K562 (cell line): Measurements from ENCODE around the gene ADCY1. TPM values are rescaled to one million over a fixed set of nuclear protein-coding genes. Genes with fewer than 3 reads are reported as not detected.

Experiments used
- ATAC-seq: fragments of 200-7000 bp; cut with Tn5 transposase; 3 replicates; pipeline ENCODE4 v1.9.1; 2020; ENCODE audit warnings: moderate library complexity
- BruUV-seq: library from RNA; stranded (reverse); fragments of 400-500 nt; replicated peaks from 2 replicates; lab custom pipeline; 2021; lab: Mats Ljungman, UMichigan
- CTCF ChIA-PET: fragments of 300-600 bp; formaldehyde crosslinking; extraction: SDS; loops from one replicate; lab custom pipeline; 2021; ENCODE audit warnings: low intra/inter-chr PET ratio; lab: Yijun Ruan, JAX
- POLR2A ChIA-PET: fragments of 300-600, 350-650 bp; sonication (Branson Sonifier 250); formaldehyde crosslinking; extraction: SDS; loops from one replicate; lab custom pipeline; 2021; ENCODE audit warnings: antibody characterized with exemption, inconsistent platforms; lab: Yijun Ruan, JAX
- DNase-seq, 4 experiments: peaks; one replicate each; pipeline versions ENCODE4 v3.0.0 to v3.0.0-alpha.2; 2011 to 2018; ENCODE audit warnings: low spot score in 3 of 4, mixed read lengths in 3 of 4; ENCODE audit errors: extremely low read depth in 1 of 4
- FAIRE-seq: peaks from 2 replicates; lab custom pipeline; 2011; peaks lifted over from hg19 to GRCh38; lab: Jason Lieb, UNC
- H2AFZ ChIP-seq: 2 replicates; pipeline ENCODE4 v1.6.0; 2011; ENCODE audit warnings: low read depth, low read length, control low read depth, inconsistent platforms
- H3K27ac ChIP-seq: fragments of 200-600 bp; 3 replicates; pipeline ENCODE4 v1.8.0; 2011; ENCODE audit warnings: low read depth, mild to moderate bottlenecking, control low read depth, inconsistent platforms, low read length, moderate library complexity, mixed read lengths; ENCODE audit errors: extremely low read depth
- H3K27me3 ChIP-seq, 2 experiments: fragments of 300-600 bp in 1 of 2; 2 replicates in 1 of 2; 3 replicates in 1 of 2; pipeline versions ENCODE4 v1.6.0 to v1.8.0; 2011; ENCODE audit warnings: inconsistent platforms in 2 of 2, low read length in 2 of 2, mild to moderate bottlenecking in 1 of 2, mixed read lengths in 1 of 2, moderate library complexity in 1 of 2; ENCODE audit not compliant: control insufficient read depth in 2 of 2, insufficient read depth in 2 of 2
- H3K36me3 ChIP-seq: fragments of 300-600 bp; 3 replicates; pipeline ENCODE4 v1.8.0; 2011; ENCODE audit warnings: mild to moderate bottlenecking, low read length, inconsistent platforms; ENCODE audit not compliant: control insufficient read depth, insufficient read depth
- H3K4me1 ChIP-seq, 2 experiments: fragments of 200-600 bp in 1 of 2; replicated peaks in 1 of 2; 2 replicates in 1 of 2; 3 replicates in 1 of 2; pipeline versions ENCODE4 v1.5.1 to v1.8.0; 2011; ENCODE audit warnings: inconsistent platforms in 2 of 2, low read length in 2 of 2, mild to moderate bottlenecking in 1 of 2, mixed read lengths in 1 of 2, moderate library complexity in 1 of 2; ENCODE audit not compliant: control insufficient read depth in 2 of 2, insufficient read depth in 2 of 2
- H3K4me2 ChIP-seq: 2 replicates; pipeline ENCODE4 v1.6.1; 2011; ENCODE audit warnings: low read length, control low read depth, inconsistent platforms, mixed read lengths; ENCODE audit not compliant: insufficient read depth
- H3K4me3 ChIP-seq: fragments of 200-600 bp; sonication (generic), shearing (Covaris generic); 2 replicates; pipeline ENCODE4 v1.5.1; 2016; ENCODE audit warnings: control low read depth, inconsistent platforms
- H3K79me2 ChIP-seq: fragments of 200-600 bp; 3 replicates; pipeline ENCODE4 v1.8.0; 2011; ENCODE audit warnings: low read length, inconsistent platforms; ENCODE audit not compliant: control insufficient read depth, insufficient read depth
- H3K9ac ChIP-seq, 2 experiments: 2 replicates each; pipeline versions ENCODE4 v1.6.0 to v1.6.1; 2011; ENCODE audit warnings: low read depth in 2 of 2, low read length in 2 of 2, control low read depth in 1 of 2, inconsistent platforms in 1 of 2, mild to moderate bottlenecking in 1 of 2, mixed read lengths in 1 of 2; ENCODE audit not compliant: insufficient read depth in 1 of 2
- H3K9me1 ChIP-seq: one replicate; pipeline ENCODE4 v1.6.0; 2011; ENCODE audit warnings: inconsistent platforms, mild to moderate bottlenecking, low read length, moderate library complexity; ENCODE audit not compliant: control insufficient read depth, insufficient read depth
- H3K9me3 ChIP-seq: replicated peaks from 2 replicates; pipeline ENCODE4 v1.5.1; 2011; ENCODE audit warnings: low read depth, low read length, inconsistent platforms; ENCODE audit not compliant: control insufficient read depth, insufficient read depth
- H4K20me1 ChIP-seq: replicated peaks from 2 replicates; pipeline ENCODE4 v1.6.1; 2011; ENCODE audit warnings: low read length, inconsistent platforms, mixed read lengths; ENCODE audit not compliant: control insufficient read depth, insufficient read depth
- ETS2 ChIP-seq: IDR thresholded peaks from 2 replicates; pipeline ENCODE4 v1.6.1; 2016; ENCODE audit warnings: borderline replicate concordance, missing genetic modification characterization, mild to moderate bottlenecking, moderate library complexity, missing compliant biosample characterization; ENCODE audit not compliant: poor library complexity, severe bottlenecking
- FOXJ3 ChIP-seq: sonication (generic); formaldehyde crosslinking; IDR thresholded peaks from 2 replicates; pipeline ENCODE4 v1.4.0; 2020; ENCODE audit warnings: mild to moderate bottlenecking, missing genetic modification reagents
- FOXM1 ChIP-seq, 2 experiments: fragments of 450-650 bp in 1 of 2; sonication (generic) in 1 of 2; formaldehyde crosslinking in 1 of 2; IDR thresholded peaks; 2 replicates each; pipeline versions ENCODE4 v1.6.1 to v1.9.0; 2017 to 2022; ENCODE audit warnings: low read depth in 2 of 2, mild to moderate bottlenecking in 2 of 2, missing genetic modification reagents in 1 of 2, moderate library complexity in 1 of 2
- KAT8 ChIP-seq: fragments of 450-650 bp; IDR thresholded peaks from 2 replicates; pipeline ENCODE4 v1.6.1; 2016; ENCODE audit warnings: low read depth, mild to moderate bottlenecking
- MCM2 ChIP-seq: fragments of 450-650 bp; IDR thresholded peaks from 2 replicates; pipeline ENCODE4 v1.6.1; 2017; ENCODE audit warnings: low read depth, mild to moderate bottlenecking
- MEIS2 ChIP-seq: fragments of 450-650 bp; IDR thresholded peaks from 2 replicates; pipeline ENCODE4 v1.6.1; 2014; ENCODE audit warnings: mild to moderate bottlenecking; ENCODE audit not compliant: partially characterized antibody
- MXD1 ChIP-seq: fragments of 250-450 bp; sonication (Bioruptor Pico); IDR thresholded peaks from 2 replicates; pipeline ENCODE4 v1.8.0; 2021; ENCODE audit warnings: borderline replicate concordance, mild to moderate bottlenecking, moderate library complexity; ENCODE audit not compliant: poor library complexity, severe bottlenecking
- MYC ChIP-seq, 2 experiments: fragments of 250-450 bp in 1 of 2; sonication (Bioruptor Pico) in 1 of 2; IDR thresholded peaks; 2 replicates each; pipeline versions ENCODE4 v1.5.1 to v1.6.1; 2012 to 2021; ENCODE audit warnings: low read depth in 2 of 2, borderline replicate concordance in 1 of 2, improper control_type of control experiment in 1 of 2, low read length in 1 of 2, mild to moderate bottlenecking in 1 of 2, moderate library complexity in 1 of 2
- NKRF ChIP-seq: fragments of 450-650 bp; IDR thresholded peaks from 2 replicates; pipeline ENCODE4 v1.6.1; 2016; ENCODE audit warnings: borderline replicate concordance
- NR1H2 ChIP-seq: sonication (generic); formaldehyde crosslinking; IDR thresholded peaks from 2 replicates; pipeline ENCODE4 v1.4.0; 2020; ENCODE audit warnings: mild to moderate bottlenecking, missing genetic modification reagents
- PHF20 ChIP-seq: fragments of 450-650 bp; IDR thresholded peaks from 2 replicates; pipeline ENCODE4 v1.6.1; 2018; ENCODE audit not compliant: partially characterized antibody
- POLR2B ChIP-seq: fragments of 450-650 bp; IDR thresholded peaks from 2 replicates; pipeline ENCODE4 v1.6.1; 2018; ENCODE audit warnings: low read depth; ENCODE audit not compliant: partially characterized antibody
- RUNX1 ChIP-seq: sonication (generic); IDR thresholded peaks from 2 replicates; pipeline ENCODE4 v1.6.1; 2016; ENCODE audit warnings: antibody characterized with exemption, low read depth
- SFPQ ChIP-seq: fragments of 200-400 bp; formaldehyde crosslinking; IDR thresholded peaks from 2 replicates; pipeline ENCODE4 v1.6.1; 2017; ENCODE audit warnings: mild to moderate bottlenecking, low read depth, low read length, moderate library complexity
- STAT5A ChIP-seq: IDR thresholded peaks from 2 replicates; pipeline ENCODE4 v1.6.1; 2012; ENCODE audit warnings: low read length, inconsistent platforms, borderline replicate concordance
- ZNF212 ChIP-seq: fragments of 450-650 bp; formaldehyde crosslinking; IDR thresholded peaks from 2 replicates; pipeline ENCODE4 v1.4.0; 2020; ENCODE audit warnings: mild to moderate bottlenecking
- ZNF408 ChIP-seq: fragments of 250-450 bp; sonication (Bioruptor Pico); IDR thresholded peaks from 2 replicates; pipeline ENCODE4 v1.4.0; 2020; ENCODE audit warnings: low read depth, mild to moderate bottlenecking, moderate library complexity
- ZSCAN32 ChIP-seq: fragments of 450-650 bp; formaldehyde crosslinking; IDR thresholded peaks from 2 replicates; pipeline ENCODE4 v1.4.0; 2020; ENCODE audit warnings: mild to moderate bottlenecking, moderate library complexity
- WGBS: fragments of 100-300 bp; shearing (Covaris generic); methylation state at CpG from one replicate; pipeline ENCODE4 v1.1.6; 2016; ENCODE audit warnings: low coverage, mixed read lengths; ENCODE audit not compliant: insufficient coverage; ENCODE audit errors: missing lambda C conversion rate; 5-methylcytosine and 5-hydroxymethylcytosine counted together
- in situ Hi-C: fragments of 300-500 bp; cut with MboI; formaldehyde crosslinking; loops from 4 replicates; pipeline ENCODE4 v1.15.0; 2018; ENCODE audit warnings: inconsistent platforms, mixed read lengths
- intact Hi-C: fragments of 100-400 bp; cut with micrococcal nuclease; formaldehyde crosslinking; loops from 2 replicates; pipeline ENCODE4 v1.14.2; 2022
- polyA plus RNA-seq, 8 experiments: library from polyadenylated mRNA; depleted of rRNA in 4 of 8; stranded (reverse) in 5 of 8; unstranded in 3 of 8; fragments of >200 nt; fragmentation: Nextera tagmentation in 2 of 8; fragmentation: Illumina TruSeq in 1 of 8; extraction: Ambion mirVana in 2 of 8; extraction: Trizol in 1 of 8; gene quantifications; 2 replicates each; pipeline versions ENCODE4 v1.2.1 to v1.2.3, GENCODE V29; 2011 to 2014; ENCODE audit warnings: inconsistent platforms in 1 of 8, missing spikeins in 1 of 8
- total RNA-seq, 7 experiments: library from RNA; depleted of rRNA in 6 of 7; stranded (reverse); fragments of >200 nt in 6 of 7; fragmentation: Illumina TruSeq in 2 of 7; extraction: Trizol in 2 of 7; gene quantifications; 2 replicates each; pipeline versions ENCODE4 v1.2.1 to v1.2.3, GENCODE V29; 2011 to 2021; ENCODE audit warnings: low replicate concordance in 1 of 7

Gene ADCY1
- total and polyA plus RNA-seq, 9 of the 15 experiments (the other 6 are each of a cell fraction or from before 2014, with no cell fraction given): under 0.01 to 0.18 (median 0.10) TPM; not detected in 4

- in situ Hi-C loops: no loop called here
- Histone ChIP-seq H3K4me2 (no peak overlapping the region), H2AFZ (no peak overlapping the region), H3K9ac (no peak overlapping the region), H3K27ac (no peak overlapping the region), H3K4me1 (peaks cover 0 to 2% of the 10 kb centered on the region in 2 experiments; a peak in 1 of 5 replicates), H3K4me3 (no peak overlapping the region), H4K20me1 (0 out of 2 replicates have a peak, but pooled peaks cover 3% of the 10 kb centered on the region), H3K36me3 (no peaks in the 10 kb centered on the region), H3K27me3 (peaks cover 0 to 13% of the 10 kb centered on the region in 2 experiments; a peak in 4 of 5 replicates), H3K9me3 (no peaks in the 10 kb centered on the region), H3K79me2 (no peaks in the 10 kb centered on the region), H3K9me1 (no peaks in the 10 kb centered on the region)
- BruUV-seq: no TSS peak
- ChIA-PET POLR2A (interaction anchor here (0.7 kb wide), 1 partner anchor 62 kb away, joined by 3 read pairs; no protein-coding TSS in a partner anchor), CTCF (interaction anchor here (0.6 kb wide), 1 partner anchor 300 kb away, joined by 3 read pairs; no protein-coding TSS in a partner anchor)
- ATAC-seq (no peak), DNase-seq (no peak), FAIRE-seq (no peak)
- intact Hi-C loops: no loop called here
- WGBS: under 1% methylated on average over 9 of the region's 9 CpGs
- TF ChIP-seq MXD1 (CRISPR knock-in tag) (no peak), ETS2 (tag) (no peak), ZSCAN32 (CRISPR knock-in tag) (no peak), FOXM1 (IDR thresholded peaks at IDR 0.05; ENCODE audit: low read depth) (no peak), FOXM1 (CRISPR knock-in tag; IDR thresholded peaks at IDR 0.05; ENCODE audit: low read depth) (no peak), NR1H2 (CRISPR knock-in tag) (no peak), NKRF (no peak), ZNF212 (CRISPR knock-in tag) (no peak), ZNF408 (CRISPR knock-in tag) (no peak), MYC (IDR thresholded peaks at IDR 0.05; ENCODE audit: low read depth, low read length) (no peak), MYC (CRISPR knock-in tag; IDR thresholded peaks at IDR 0.05; ENCODE audit: borderline replicate concordance, low read depth) (no peak), RUNX1 (no peak), POLR2B (no peak), MCM2 (no peak), KAT8 (no peak), SFPQ (no peak), STAT5A (no peak), MEIS2 (no peak), FOXJ3 (CRISPR knock-in tag) (no peak), PHF20 (no peak)
These were observed 9.2 kb upstream of the ADCY1 start for GRCh38 chr7:45564886-45565455.
